K562 (cell line): ENCODE results near the gene NOX5.

Experiments used
- FOXP4 ChIP-seq: sonication (generic); formaldehyde crosslinking; IDR thresholded peaks from 2 replicates; pipeline ENCODE4 v1.8.0; 2022; ENCODE audit warnings: mild to moderate bottlenecking, missing genetic modification reagents, borderline replicate concordance
- JUNB ChIP-seq: fragments of 450-650 bp; formaldehyde crosslinking; conservative IDR thresholded peaks from 2 replicates; pipeline ENCODE4 v1.4.0; 2020; ENCODE audit warnings: mild to moderate bottlenecking
- NFATC3 ChIP-seq: fragments of 450-650 bp; IDR thresholded peaks from 2 replicates; pipeline ENCODE4 v1.6.1; 2017; ENCODE audit warnings: mild to moderate bottlenecking
- POLR2A ChIP-seq: fragments of 450-650 bp; conservative IDR thresholded peaks from 2 replicates; pipeline ENCODE4 v1.6.1; 2016
- REST ChIP-seq, 2 experiments: fragments of 450-650 bp; formaldehyde crosslinking in 1 of 2; IDR thresholded peaks; 2 replicates each; pipeline versions ENCODE4 v1.4.0 to v1.6.1; 2014 to 2020; ENCODE audit warnings: mild to moderate bottlenecking in 2 of 2, borderline replicate concordance in 1 of 2, low read depth in 1 of 2
- SMC3 ChIP-seq: conservative IDR thresholded peaks from 2 replicates; pipeline ENCODE4 v1.6.1; 2011; ENCODE audit warnings: low read depth, low read length, improper control_type of control experiment; ENCODE audit not compliant: insufficient read depth
- STAG1 ChIP-seq: sonication (generic); formaldehyde crosslinking; IDR thresholded peaks from 2 replicates; pipeline ENCODE4 v1.5.0; 2020; ENCODE audit warnings: missing genetic modification reagents, borderline replicate concordance
- ZNF24 ChIP-seq: fragments of 450-650 bp; IDR thresholded peaks from 2 replicates; pipeline ENCODE4 v1.6.1; 2016
- TF ChIP-seq, protein P1 (sequence below), 3 experiments: IDR thresholded peaks in 2 of 3; conservative IDR thresholded peaks in 1 of 3; 2 replicates each; pipeline ENCODE4 v1.5.1; 2011 to 2012; ENCODE audit warnings: low read length in 3 of 3, mild to moderate bottlenecking in 3 of 3, control low read depth in 2 of 3, improper control_type of control experiment in 1 of 3, inconsistent platforms in 1 of 3, low read depth in 1 of 3, mixed read lengths in 1 of 3, moderate library complexity in 1 of 3; ENCODE audit not compliant: insufficient read depth in 2 of 3

- TF ChIP-seq, protein P1, sequence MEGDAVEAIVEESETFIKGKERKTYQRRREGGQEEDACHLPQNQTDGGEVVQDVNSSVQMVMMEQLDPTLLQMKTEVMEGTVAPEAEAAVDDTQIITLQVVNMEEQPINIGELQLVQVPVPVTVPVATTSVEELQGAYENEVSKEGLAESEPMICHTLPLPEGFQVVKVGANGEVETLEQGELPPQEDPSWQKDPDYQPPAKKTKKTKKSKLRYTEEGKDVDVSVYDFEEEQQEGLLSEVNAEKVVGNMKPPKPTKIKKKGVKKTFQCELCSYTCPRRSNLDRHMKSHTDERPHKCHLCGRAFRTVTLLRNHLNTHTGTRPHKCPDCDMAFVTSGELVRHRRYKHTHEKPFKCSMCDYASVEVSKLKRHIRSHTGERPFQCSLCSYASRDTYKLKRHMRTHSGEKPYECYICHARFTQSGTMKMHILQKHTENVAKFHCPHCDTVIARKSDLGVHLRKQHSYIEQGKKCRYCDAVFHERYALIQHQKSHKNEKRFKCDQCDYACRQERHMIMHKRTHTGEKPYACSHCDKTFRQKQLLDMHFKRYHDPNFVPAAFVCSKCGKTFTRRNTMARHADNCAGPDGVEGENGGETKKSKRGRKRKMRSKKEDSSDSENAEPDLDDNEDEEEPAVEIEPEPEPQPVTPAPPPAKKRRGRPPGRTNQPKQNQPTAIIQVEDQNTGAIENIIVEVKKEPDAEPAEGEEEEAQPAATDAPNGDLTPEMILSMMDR (IDR thresholded peaks at IDR 0.05 in 2 of 3, conservative IDR thresholded peaks at IDR 0.05 in 1 of 3; ENCODE audit: insufficient read depth in 2 of 3, low read depth in 1 of 3, low read length in 3 of 3): no peak
- no peak for TF ChIP-seq FOXP4 (CRISPR knock-in tag)
- no peak for TF ChIP-seq POLR2A
- no peak for TF ChIP-seq NFATC3
- TF ChIP-seq ZNF24: no peak
- TF ChIP-seq SMC3: no peak
- no peak for TF ChIP-seq STAG1 (CRISPR knock-in tag)
- TF ChIP-seq REST (IDR thresholded peaks at IDR 0.05; ENCODE audit: borderline replicate concordance): no peak
- TF ChIP-seq REST (CRISPR knock-in tag; IDR thresholded peaks at IDR 0.05; ENCODE audit: low read depth): no peak
- TF ChIP-seq JUNB (CRISPR knock-in tag): no peak
Observed at GRCh38 chr15:68992696-68993095, 21.8 kb upstream of the NOX5 start.
